Measurements from ENCODE around the gene GNPNAT1.

DNA sequence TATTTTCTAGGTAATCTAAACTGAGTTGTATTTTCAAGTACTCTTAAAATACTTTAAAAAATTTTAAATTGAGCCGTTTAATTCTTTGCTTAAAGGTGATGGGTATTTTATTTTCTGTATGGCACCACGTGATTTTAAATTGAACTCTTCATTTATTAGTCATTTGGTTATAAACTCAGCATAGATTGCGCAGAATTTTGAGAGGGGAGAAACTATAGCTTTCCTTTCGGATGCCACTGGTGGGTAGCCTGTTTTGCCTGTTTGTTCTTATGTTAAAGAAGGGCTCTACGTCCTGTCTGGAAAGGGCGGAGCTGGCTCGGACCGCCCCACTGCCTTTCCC is 61.9 kb downstream of the GNPNAT1 start:
- TF ChIP-seq, protein P1, sequence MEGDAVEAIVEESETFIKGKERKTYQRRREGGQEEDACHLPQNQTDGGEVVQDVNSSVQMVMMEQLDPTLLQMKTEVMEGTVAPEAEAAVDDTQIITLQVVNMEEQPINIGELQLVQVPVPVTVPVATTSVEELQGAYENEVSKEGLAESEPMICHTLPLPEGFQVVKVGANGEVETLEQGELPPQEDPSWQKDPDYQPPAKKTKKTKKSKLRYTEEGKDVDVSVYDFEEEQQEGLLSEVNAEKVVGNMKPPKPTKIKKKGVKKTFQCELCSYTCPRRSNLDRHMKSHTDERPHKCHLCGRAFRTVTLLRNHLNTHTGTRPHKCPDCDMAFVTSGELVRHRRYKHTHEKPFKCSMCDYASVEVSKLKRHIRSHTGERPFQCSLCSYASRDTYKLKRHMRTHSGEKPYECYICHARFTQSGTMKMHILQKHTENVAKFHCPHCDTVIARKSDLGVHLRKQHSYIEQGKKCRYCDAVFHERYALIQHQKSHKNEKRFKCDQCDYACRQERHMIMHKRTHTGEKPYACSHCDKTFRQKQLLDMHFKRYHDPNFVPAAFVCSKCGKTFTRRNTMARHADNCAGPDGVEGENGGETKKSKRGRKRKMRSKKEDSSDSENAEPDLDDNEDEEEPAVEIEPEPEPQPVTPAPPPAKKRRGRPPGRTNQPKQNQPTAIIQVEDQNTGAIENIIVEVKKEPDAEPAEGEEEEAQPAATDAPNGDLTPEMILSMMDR (IDR thresholded peaks at IDR 0.05), result no peak
- TF ChIP-seq NFE2L2 (conservative IDR thresholded peaks at IDR 0.05; ENCODE audit: low read length) (no peak), CEBPB (IDR thresholded peaks at IDR 0.05) (no peak), JUNB (IDR thresholded peaks at IDR 0.05) (no peak), POLR2A (IDR thresholded peaks at IDR 0.05; ENCODE audit: low read length) (no peak), FOSL2 (IDR thresholded peaks at IDR 0.05) (no peak), FOSL2 (CRISPR knock-in tag; IDR thresholded peaks at IDR 0.05) (no peak), MYC (IDR thresholded peaks at IDR 0.05; ENCODE audit: borderline replicate concordance, low read length) (no peak)
- TF ChIP-seq, protein P2, sequence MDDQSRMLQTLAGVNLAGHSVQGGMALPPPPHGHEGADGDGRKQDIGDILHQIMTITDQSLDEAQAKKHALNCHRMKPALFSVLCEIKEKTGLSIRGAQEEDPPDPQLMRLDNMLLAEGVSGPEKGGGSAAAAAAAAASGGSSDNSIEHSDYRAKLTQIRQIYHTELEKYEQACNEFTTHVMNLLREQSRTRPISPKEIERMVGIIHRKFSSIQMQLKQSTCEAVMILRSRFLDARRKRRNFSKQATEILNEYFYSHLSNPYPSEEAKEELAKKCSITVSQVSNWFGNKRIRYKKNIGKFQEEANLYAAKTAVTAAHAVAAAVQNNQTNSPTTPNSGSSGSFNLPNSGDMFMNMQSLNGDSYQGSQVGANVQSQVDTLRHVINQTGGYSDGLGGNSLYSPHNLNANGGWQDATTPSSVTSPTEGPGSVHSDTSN (IDR thresholded peaks at IDR 0.05), result no peak

Data from A549 (cell line).